Activated CD8-positive, alpha-beta memory T cell treated with anti-CD3 and anti-CD28 coated beads for 36 hours (primary cell): ENCODE data around the gene TRAPPC14. TPM values are rescaled to one million over a fixed set of nuclear protein-coding genes. Genes with fewer than 3 reads are reported as not detected.
"Not testable (repeated sequence)": the region's sequence is repeated elsewhere in the genome, so short reads cannot be mapped to it uniquely, and the experiment has no call there.

ENCODE experiments used
- CTCF ChIA-PET: fragments of 350-600 bp; sonication (Branson Sonifier 250); formaldehyde crosslinking; loops from one replicate; lab custom pipeline; 2021; ENCODE audit warnings: antibody characterized with exemption; lab: Charles Lee
- POLR2A ChIA-PET: fragments of 350-600 bp; sonication (Branson Sonifier 250); formaldehyde crosslinking; loops from one replicate; lab custom pipeline; 2021; ENCODE audit warnings: antibody characterized with exemption; lab: Charles Lee
- total RNA-seq, 2 experiments: library from RNA; stranded (reverse); gene quantifications; one replicate each; pipeline ENCODE4 v1.2.3, GENCODE V29; 2021

The TRAPPC14 gene
- total RNA-seq, 2 experiments from 2014 or later = 26.6 to 26.7 TPM

DNA sequence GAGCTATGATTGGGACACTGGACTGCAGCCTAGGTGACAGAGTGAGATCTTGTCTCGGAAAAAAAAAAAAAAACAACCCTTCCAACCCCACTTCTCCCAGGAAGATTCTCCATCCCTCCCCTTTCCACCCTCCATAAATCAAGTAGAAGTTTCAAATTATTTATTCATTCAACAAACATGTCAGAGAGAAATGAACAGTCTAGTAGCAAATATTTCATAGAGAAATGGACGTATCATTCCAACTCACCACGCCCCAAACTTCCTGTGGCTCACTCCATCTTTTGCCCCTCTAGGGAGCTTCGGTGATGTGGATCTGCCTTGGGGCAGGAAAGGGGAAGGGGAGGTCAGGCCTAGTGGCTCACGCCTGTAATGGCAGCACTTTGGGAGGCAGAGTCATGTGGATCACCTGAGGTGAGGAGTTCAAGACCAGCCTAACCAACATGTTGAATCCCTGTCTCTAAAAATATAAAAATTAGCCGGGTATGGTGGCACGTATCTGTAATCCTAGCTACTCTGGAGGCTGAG is 638 bp upstream of the TRAPPC14 start:
- ChIA-PET CTCF (interaction anchor here (0.6 to 1.9 kb wide), 2 partner anchors 8 to 74 kb away, joined by 4 to 5 read pairs; partner anchors contain the start of gene GAL3ST4), POLR2A (no interaction called here)

GRCh38 chr7:100157334-100158228 is 942 bp downstream of the TRAPPC14 start:
- ChIA-PET POLR2A (interaction anchor here (1.2 to 1.5 kb wide), 2 partner anchors 9 to 57 kb away, joined by 3 read pairs; partner anchors contain the start of genes LAMTOR4 and MCM7), CTCF (interaction anchor here (1.2 to 1.9 kb wide), 3 partner anchors 10 to 28 kb away, joined by 3 to 5 read pairs (median 4); partner anchors contain the start of gene GAL3ST4)

DNA sequence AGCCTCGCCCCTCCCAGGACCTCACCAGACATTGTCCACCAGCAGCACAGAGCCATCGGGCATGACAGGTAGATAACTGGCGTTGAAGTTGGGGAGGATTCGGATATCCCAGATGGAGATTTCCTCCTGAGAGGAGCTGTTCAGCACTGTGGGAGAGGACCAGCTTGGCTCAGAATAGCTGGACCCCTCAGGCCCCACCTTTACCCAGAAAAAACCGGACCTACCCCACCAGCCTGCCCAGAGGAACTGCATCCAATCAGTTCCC is 1.5 kb downstream of the TRAPPC14 start:
- ChIA-PET CTCF (interaction anchor here (0.5 to 1.4 kb wide), 3 partner anchors 24 to 735 kb away, joined by 3 to 4 read pairs (median 4); no protein-coding TSS in a partner anchor), POLR2A (interaction anchor here (1.2 to 1.5 kb wide), 2 partner anchors 8 to 56 kb away, joined by 3 read pairs; partner anchors contain the start of genes LAMTOR4 and MCM7)

- POLR2A ChIA-PET = interaction anchor here (1.2 to 1.5 kb wide), 2 partner anchors 8 to 56 kb away, joined by 3 read pairs; partner anchors contain the start of genes LAMTOR4 and MCM7
- CTCF ChIA-PET = interaction anchor here (0.5 to 1.4 kb wide), 3 partner anchors 24 to 735 kb away, joined by 3 to 4 read pairs (median 4); no protein-coding TSS in a partner anchor
Observed at GRCh38 chr7:100156331-100157068, 2.0 kb downstream of the TRAPPC14 start.

GRCh38 chr7:100155553-100156317 is 2.8 kb downstream of the TRAPPC14 start:
- ChIA-PET CTCF (interaction anchor here (0.9 kb wide), 1 partner anchor 10 kb away, joined by 3 read pairs; no protein-coding TSS in a partner anchor), POLR2A (interaction anchor here (0.9 to 1.5 kb wide), 2 partner anchors 53 to 55 kb away, joined by 3 read pairs; partner anchors contain the start of gene MCM7)

- ChIA-PET CTCF (interaction anchor here (0.9 kb wide), 1 partner anchor 11 kb away, joined by 3 read pairs; no protein-coding TSS in a partner anchor), POLR2A (interaction anchor here (0.9 kb wide), 1 partner anchor 53 kb away, joined by 3 read pairs; no protein-coding TSS in a partner anchor)
Observed at GRCh38 chr7:100154651-100155491, 3.7 kb downstream of the TRAPPC14 start.

DNA sequence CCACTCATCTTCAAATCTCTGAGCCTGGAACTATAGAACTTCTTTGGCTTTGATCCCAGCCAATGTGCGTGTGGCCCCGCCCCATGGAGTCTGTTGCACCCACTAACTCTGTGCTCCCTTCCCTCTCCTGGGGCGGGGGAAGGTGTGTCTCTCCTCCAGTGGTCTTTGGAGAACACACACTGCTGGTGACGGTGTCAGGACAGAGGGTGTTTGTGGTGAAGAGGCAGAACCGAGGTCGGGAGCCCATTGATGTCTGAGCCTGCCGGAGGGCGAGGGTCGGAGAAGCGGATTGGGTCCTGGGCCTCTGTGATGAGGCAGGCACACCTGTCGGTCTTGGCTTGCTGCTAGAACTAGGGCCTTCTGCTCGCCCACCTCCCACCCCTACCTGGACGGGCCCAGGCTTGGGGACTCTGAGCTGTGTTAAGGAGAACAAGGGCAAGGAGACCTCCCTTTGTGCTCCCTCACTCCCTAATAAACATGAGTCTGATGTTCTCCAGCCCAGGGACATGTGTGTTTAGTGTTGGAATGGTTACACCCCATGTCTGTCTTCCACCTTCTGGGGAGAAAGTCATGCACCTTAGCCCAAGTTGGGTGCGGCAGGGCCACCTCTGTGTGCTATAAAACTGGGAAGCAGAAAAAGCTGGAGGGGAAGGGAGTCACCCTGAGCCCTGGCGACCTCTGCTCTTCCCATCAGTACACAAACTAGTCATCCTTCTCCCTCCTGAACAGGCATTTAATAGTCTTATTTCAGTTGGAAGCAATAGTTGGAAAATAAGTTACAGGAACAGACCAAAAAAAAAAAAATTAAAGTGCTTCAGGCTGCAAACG is 4.6 kb downstream of the TRAPPC14 start:
- CTCF ChIA-PET = no interaction called here
- POLR2A ChIA-PET = no interaction called here

DNA sequence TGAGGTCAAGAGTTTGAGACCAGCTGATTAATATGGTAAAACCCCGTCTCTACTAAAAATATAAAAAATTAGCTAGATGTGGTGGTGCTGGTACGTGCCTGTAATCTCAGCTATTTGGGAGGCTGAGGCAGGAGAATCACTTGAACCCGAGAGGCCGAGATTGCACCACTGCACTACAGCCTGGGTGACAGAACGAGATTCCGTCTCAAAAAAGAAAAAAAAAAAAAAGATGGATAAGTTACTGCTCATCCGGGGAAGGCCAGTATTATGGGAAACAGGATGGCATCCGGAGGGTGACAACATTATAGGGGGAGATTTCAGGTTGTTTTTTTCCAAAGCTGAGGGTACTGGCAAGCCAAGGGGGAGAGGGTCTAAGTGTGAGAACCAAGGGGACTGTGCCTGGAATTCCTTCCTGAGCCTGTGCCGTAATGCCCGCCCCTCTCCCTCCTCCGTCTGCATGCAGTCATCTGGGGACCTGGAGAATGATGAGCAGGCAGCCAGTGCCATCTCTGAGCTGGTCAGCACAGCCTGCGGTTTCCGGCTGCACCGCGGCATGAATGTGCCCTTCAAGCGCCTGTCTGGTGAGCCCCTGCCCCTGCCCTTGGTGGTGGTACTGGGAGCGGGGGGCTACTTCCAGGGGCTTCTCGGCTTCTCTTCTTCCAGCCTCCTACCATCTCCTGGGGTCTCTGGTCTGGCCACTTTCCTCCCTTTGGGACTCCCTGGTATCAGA is 5.4 kb downstream of the TRAPPC14 start:
- ChIA-PET POLR2A (no interaction called here), CTCF (interaction anchor here (0.7 kb wide), 1 partner anchor 178 kb away, joined by 4 read pairs; no protein-coding TSS in a partner anchor)

DNA sequence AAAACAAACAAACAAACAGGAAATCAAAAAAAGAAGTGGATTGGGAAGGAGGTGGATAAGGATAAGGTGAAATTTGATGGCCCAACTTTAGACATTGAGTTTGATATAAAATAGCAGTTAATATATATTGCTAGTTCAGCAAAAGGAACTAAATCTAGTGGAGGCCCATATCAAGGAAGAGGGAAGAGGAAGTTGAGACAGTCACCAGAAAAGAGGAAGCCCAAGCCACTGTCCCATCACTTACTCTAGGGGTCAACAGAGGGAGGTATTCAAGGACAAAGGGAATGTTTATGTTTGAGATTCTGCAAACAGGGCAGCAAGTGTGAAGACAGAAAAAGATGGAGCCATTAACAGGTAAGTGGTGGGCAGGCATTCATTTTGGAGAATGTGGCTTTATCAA is 6.1 kb downstream of the TRAPPC14 start:
- ChIA-PET POLR2A (interaction anchor here (0.7 kb wide), 1 partner anchor 300 kb away, joined by 6 read pairs; no protein-coding TSS in a partner anchor), CTCF (interaction anchor here (0.7 kb wide), 1 partner anchor 178 kb away, joined by 4 read pairs; no protein-coding TSS in a partner anchor)

- ChIA-PET POLR2A (interaction anchor here (0.6 to 1.2 kb wide), 9 partner anchors 8 to 755 kb away, joined by 3 to 6 read pairs (median 3); partner anchors contain the start of gene MBLAC1), CTCF (interaction anchor here (0.5 to 1.2 kb wide), 5 partner anchors 15 to 159 kb away, joined by 3 to 5 read pairs (median 5); no protein-coding TSS in a partner anchor)
Observed at GRCh38 chr7:100148559-100149328, 9.8 kb downstream of the TRAPPC14 start, which contains the start of gene LAMTOR4. Gene LAMTOR4, plus strand, starts transcription at chr7:100148918. Its CDS starts 55 bp downstream, at chr7:100148973.

DNA sequence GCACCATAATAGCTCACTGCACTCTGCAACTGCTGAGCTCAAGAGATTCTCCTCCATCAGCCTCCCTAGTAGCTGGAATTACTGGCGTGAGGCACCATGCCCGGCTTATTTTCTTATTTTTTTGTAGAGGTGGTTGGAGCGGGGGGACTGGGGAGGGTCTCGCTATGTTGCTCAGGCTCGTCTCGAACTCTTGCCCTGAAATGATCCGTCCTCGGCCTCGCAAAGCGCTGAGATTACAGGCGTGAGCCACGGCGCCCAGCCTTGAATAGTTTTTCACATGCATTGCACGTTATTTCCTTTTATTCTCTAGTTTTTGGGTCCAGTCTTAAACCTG is 10.3 kb downstream of the TRAPPC14 start:
- ChIA-PET POLR2A (interaction anchor here (0.6 to 1.2 kb wide), 7 partner anchors 9 to 755 kb away, joined by 3 to 6 read pairs (median 3); no protein-coding TSS in a partner anchor), CTCF (interaction anchor here (0.5 to 1.7 kb wide), 7 partner anchors 13 to 63 kb away, joined by 3 to 6 read pairs (median 5); no protein-coding TSS in a partner anchor)

DNA sequence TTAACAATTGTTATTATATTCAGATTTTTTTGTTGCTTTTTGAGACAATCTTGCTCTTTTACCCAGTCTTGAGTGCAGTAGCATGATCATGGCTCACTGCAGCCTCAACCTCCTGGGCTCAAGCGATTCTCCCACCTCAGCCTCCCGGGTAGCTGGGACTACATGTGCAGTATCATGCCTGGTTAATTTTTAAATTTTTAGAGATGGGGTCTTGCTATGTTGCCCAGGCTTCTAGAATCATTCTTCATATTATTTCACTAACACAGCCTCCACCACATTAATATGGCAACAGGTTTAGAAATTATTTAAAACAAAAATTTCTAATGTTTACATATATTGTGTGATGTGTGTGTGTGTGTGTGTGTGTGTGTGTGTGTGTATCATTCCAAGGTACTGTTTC is 11.2 kb downstream of the TRAPPC14 start:
- CTCF ChIA-PET = interaction anchor here (0.7 to 1.7 kb wide), 3 partner anchors 13 to 21 kb away, joined by 3 to 6 read pairs (median 4); no protein-coding TSS in a partner anchor
- POLR2A ChIA-PET = interaction anchor here (0.5 to 1.1 kb wide), 5 partner anchors 19 to 125 kb away, joined by 3 to 6 read pairs (median 3); no protein-coding TSS in a partner anchor

DNA sequence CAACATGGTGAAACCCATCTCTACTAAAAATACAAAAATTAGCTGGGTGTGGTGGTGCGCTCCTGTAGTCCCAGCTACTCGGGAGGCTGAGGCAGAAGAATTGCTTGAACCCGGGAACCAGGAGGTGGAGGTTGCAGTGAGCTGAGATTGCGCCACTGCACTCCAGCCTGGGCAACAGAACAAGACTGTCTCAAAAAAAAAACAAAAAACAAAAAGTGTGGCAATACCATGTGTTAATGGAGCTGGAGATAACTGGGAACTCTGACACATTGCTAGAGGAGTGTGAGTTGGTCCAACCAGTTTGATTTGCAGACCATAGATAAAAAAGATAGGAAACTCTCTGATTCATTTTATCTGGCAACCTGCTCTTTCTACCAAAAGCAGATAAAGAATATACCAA is 12.2 kb downstream of the TRAPPC14 start:
- POLR2A ChIA-PET = not testable (repeated sequence)
- CTCF ChIA-PET = interaction anchor here (0.5 to 1.7 kb wide), 3 partner anchors 11 to 18 kb away, joined by 3 to 6 read pairs (median 3); no protein-coding TSS in a partner anchor

DNA sequence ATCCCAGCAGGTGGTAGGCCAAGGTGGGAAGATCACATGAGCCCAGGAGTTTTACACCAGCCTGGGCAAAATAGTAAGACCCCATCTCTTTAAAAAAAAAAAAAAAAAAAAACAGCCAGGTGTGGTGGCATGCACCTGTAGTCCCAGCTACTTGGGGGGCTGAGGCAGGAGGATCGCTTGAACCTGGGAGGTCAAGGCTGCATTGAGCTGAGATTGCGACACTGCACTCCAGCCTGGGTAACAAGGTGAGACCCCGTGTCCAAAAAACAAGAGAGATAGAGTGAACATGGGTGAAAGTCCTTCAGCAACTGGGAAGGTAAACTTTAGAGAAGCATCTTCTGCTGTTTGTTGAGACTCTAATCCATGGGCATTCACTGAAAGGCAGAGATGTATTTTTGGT is 16.1 kb downstream of the TRAPPC14 start:
- ChIA-PET POLR2A (no interaction called here), CTCF (interaction anchor here (0.6 to 0.8 kb wide), 3 partner anchors 13 to 35 kb away, joined by 4 to 5 read pairs (median 4); partner anchors contain the start of gene STAG3)
